Smooth muscle cell (in vitro differentiated cells): ENCODE measurements around the gene DSC1. TPM values are rescaled to one million over a fixed set of nuclear protein-coding genes. Genes with fewer than 3 reads are reported as not detected.

Experiments
- DNase-seq: peaks from one replicate; lab custom pipeline; 2025; ENCODE audit not compliant: unreplicated experiment; lab: John Stamatoyannopoulos, UW
- H2AFZ ChIP-seq: fragments of 200-600 bp; sonication (generic); 2 replicates; pipeline ENCODE4 v1.6.0; 2016; ENCODE audit warnings: antibody characterized with exemption, low read depth, mild to moderate bottlenecking
- H3F3A ChIP-seq: fragments of 200-600 bp; sonication (generic); 2 replicates; pipeline ENCODE4 v1.6.0; 2017; ENCODE audit warnings: antibody characterized with exemption, low read depth
- H3K27ac ChIP-seq: fragments of 200-600 bp; sonication (generic); 2 replicates; pipeline ENCODE4 v1.5.1; 2016; ENCODE audit warnings: low read depth, mild to moderate bottlenecking
- H3K27me3 ChIP-seq: fragments of 200-600 bp; sonication (generic); 2 replicates; pipeline ENCODE4 v1.6.1; 2016; ENCODE audit warnings: low read depth, mild to moderate bottlenecking
- H3K36me3 ChIP-seq: fragments of 200-600 bp; sonication (generic); 2 replicates; pipeline ENCODE4 v1.5.1; 2016; ENCODE audit warnings: low read depth
- H3K4me1 ChIP-seq: fragments of 200-600 bp; sonication (generic); 2 replicates; pipeline ENCODE4 v1.5.1; 2016; ENCODE audit warnings: low read depth
- H3K4me2 ChIP-seq: fragments of 200-600 bp; sonication (generic); 2 replicates; pipeline ENCODE4 v1.6.0; 2016; ENCODE audit warnings: mild to moderate bottlenecking
- H3K4me3 ChIP-seq: fragments of 200-600 bp; sonication (generic); 2 replicates; pipeline ENCODE4 v1.5.1; 2016; ENCODE audit warnings: mild to moderate bottlenecking
- H3K79me2 ChIP-seq: fragments of 200-600 bp; sonication (generic); 2 replicates; pipeline ENCODE4 v1.6.0; 2016; ENCODE audit warnings: low read depth, mild to moderate bottlenecking
- H3K9ac ChIP-seq: fragments of 200-600 bp; sonication (generic); 2 replicates; pipeline ENCODE4 v1.6.0; 2016; ENCODE audit warnings: low read depth
- H3K9me3 ChIP-seq: fragments of 200-600 bp; sonication (generic); replicated peaks from 2 replicates; pipeline ENCODE4 v1.5.1; 2016; ENCODE audit warnings: low read depth
- H4K20me1 ChIP-seq: fragments of 200-600 bp; sonication (generic); 2 replicates; pipeline ENCODE4 v1.6.0; 2016; ENCODE audit warnings: low read depth
- WGBS: methylation state at CpG from one replicate; pipeline ENCODE4 v1.1.7; 2016; ENCODE audit warnings: low lambda C conversion rate; 5-methylcytosine and 5-hydroxymethylcytosine counted together
- polyA plus RNA-seq: library from polyadenylated mRNA; unstranded; fragments of >200 nt; fragmentation: Nextera tagmentation; extraction: Ambion mirVana; gene quantifications from 2 replicates; pipeline ENCODE4 v1.2.1, GENCODE V29; 2016
- total RNA-seq: library from RNA; depleted of rRNA; stranded (reverse); fragments of >200 nt; gene quantifications from 2 replicates; pipeline ENCODE4 v1.2.3, GENCODE V29; 2014
- TF ChIP-seq, protein P1 (sequence below): fragments of 200-600 bp; sonication (generic); IDR thresholded peaks from 2 replicates; pipeline ENCODE4 v1.5.1; 2017; ENCODE audit warnings: borderline replicate concordance, mild to moderate bottlenecking, antibody characterized with exemption; ENCODE audit not compliant: insufficient read depth, poor library complexity, severe bottlenecking

Gene DSC1
- total and polyA plus RNA-seq, 2 experiments from 2014 or later = 5.0 to 54.7 TPM

DNA sequence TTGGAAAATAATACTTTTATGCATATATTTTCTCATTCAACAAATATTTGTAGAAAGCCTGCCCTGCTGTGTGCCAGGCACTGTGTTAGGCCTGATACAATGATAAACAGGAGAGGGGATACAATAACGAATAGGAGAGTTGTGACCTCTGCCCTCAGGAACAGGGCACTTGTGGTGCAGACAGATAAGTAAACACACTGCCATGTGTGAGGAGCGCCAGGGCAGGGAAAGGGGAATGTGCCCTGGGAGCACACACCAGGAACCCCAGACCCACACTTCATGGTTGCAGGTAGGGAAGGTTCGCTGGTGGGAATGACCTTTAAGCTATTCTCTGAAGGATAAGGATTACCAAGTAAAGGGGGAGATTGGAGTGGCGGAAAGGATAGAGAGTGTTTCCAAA, 42.2 kb upstream of the DSC1 start:
- Histone ChIP-seq H3K4me2 (no peak overlapping the region), H3K4me1 (peaks cover 11% of the 10 kb centered on the region), H3K27ac (peak overlapping the region; percentile 33), H3K9ac (no peak overlapping the region), H3K4me3 (no peak overlapping the region), H3K36me3 (no peaks in the 10 kb centered on the region), H3K27me3 (no peaks in the 10 kb centered on the region), H3F3A (peaks cover 8% of the 10 kb centered on the region), H2AFZ (no peak overlapping the region), H4K20me1 (no peaks in the 10 kb centered on the region), H3K79me2 (no peaks in the 10 kb centered on the region), H3K9me3 (no peaks in the 10 kb centered on the region)
- TF ChIP-seq, protein P1, sequence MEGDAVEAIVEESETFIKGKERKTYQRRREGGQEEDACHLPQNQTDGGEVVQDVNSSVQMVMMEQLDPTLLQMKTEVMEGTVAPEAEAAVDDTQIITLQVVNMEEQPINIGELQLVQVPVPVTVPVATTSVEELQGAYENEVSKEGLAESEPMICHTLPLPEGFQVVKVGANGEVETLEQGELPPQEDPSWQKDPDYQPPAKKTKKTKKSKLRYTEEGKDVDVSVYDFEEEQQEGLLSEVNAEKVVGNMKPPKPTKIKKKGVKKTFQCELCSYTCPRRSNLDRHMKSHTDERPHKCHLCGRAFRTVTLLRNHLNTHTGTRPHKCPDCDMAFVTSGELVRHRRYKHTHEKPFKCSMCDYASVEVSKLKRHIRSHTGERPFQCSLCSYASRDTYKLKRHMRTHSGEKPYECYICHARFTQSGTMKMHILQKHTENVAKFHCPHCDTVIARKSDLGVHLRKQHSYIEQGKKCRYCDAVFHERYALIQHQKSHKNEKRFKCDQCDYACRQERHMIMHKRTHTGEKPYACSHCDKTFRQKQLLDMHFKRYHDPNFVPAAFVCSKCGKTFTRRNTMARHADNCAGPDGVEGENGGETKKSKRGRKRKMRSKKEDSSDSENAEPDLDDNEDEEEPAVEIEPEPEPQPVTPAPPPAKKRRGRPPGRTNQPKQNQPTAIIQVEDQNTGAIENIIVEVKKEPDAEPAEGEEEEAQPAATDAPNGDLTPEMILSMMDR = no peak
- WGBS = 94% methylated on average over 4 of the region's 4 CpGs
- DNase-seq = no peak

DNA sequence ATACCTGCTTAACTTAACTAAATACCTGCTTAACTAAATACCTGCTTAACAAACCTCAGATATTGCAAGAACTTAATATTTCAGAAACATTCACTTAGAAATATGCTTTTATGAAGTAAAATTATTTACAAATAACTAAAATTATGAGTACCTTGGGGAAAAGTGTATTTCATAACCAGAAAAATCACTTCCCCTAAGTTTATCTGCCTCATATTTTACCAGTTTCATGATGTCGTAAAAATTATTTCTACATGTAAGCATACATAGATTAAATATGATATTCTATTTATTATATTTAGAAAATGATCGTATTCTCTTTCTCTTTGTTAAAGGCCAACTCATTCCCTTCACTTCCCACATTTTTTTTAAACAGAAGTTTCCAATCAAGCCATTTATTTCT, 41.5 kb upstream of the DSC1 start:
- H3K4me1 ChIP-seq = peaks cover 6% of the 10 kb centered on the region
- 98% methylated on average over 2 of the region's 2 CpGs for WGBS
- no peak overlapping the region for H3K27ac ChIP-seq

DNA sequence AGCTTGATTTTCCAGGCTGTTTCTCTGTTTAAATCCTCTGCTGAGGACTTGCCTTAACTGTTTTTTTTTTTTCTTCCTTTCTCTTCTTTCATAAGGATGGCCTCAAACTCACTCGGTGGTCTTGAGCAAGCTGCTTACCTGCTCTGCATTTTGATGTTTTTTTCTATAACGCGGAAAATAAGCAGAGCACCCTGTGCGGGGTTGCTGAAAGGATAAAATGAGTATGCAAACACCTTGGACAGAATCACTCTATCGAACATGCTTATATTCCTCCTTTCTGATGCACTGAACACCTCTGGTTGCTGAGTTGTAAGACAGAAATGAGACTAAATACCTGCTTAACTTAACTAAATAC, 41.1 kb upstream of the DSC1 start:
- H3K4me2 ChIP-seq = peak overlapping the region; percentile 20
- peaks cover 5% of the 10 kb centered on the region for H3K4me1 ChIP-seq
- peaks cover 8% of the 10 kb centered on the region for H3F3A ChIP-seq
- no peak overlapping the region for H3K27ac ChIP-seq
- TF ChIP-seq, protein P1 = no peak
- no peaks in the 10 kb centered on the region for H4K20me1 ChIP-seq
- no peaks in the 10 kb centered on the region for H3K27me3 ChIP-seq
- H3K9me3 ChIP-seq = no peaks in the 10 kb centered on the region
- H3K4me3 ChIP-seq = no peak overlapping the region
- no peaks in the 10 kb centered on the region for H3K79me2 ChIP-seq
- H3K9ac ChIP-seq = no peak overlapping the region
- no peak overlapping the region for H2AFZ ChIP-seq
- no peak for DNase-seq
- no peaks in the 10 kb centered on the region for H3K36me3 ChIP-seq
- WGBS = 86% methylated on average over 5 of the region's 5 CpGs

More for the DNA sequence above, 41.5 kb upstream of the DSC1 start:
- Histone ChIP-seq H3K4me3 (no peak overlapping the region), H3K27me3 (no peaks in the 10 kb centered on the region), H2AFZ (no peak overlapping the region), H3K79me2 (no peaks in the 10 kb centered on the region), H4K20me1 (no peaks in the 10 kb centered on the region), H3K9ac (no peak overlapping the region), H3K9me3 (no peaks in the 10 kb centered on the region), H3K4me2 (peak overlapping the region; percentile 20), H3K36me3 (no peaks in the 10 kb centered on the region), H3F3A (peaks cover 8% of the 10 kb centered on the region)
- no peak for DNase-seq
- TF ChIP-seq, protein P1 = no peak

DNA sequence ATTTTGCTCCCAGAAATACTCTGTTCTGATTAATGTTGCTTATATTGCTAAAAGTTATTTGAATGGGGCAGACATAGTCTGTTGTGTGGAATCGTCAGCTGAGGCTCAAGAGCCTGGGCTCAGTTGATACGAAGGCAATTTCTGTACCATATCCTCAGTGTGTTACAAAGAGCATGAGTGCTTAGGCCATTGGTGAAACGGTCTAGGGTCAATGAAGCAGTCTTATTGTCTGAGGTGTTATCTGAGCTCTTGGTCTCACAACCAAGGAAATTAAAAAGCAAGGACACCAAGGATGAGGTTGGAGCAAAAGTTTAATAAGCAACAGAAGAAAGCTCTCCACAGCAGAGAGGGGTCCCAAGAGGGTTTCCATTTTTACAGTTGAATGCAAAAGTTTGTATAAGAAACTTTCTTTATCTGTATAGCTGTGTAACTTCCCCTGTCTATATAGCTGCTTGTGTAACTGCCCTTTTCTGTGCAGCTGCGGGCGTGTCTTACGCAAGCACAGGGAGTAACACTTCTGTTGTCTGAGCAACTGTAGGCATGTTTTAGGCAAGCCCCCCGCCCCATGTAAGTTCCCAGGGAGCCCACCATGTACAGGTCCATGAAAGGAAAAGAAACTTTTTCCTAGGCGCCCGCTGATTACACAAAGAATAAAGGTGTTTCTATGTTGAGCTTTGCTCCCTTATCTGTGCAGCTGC, 40.6 kb upstream of the DSC1 start:
- TF ChIP-seq, protein P1 = no peak

More for the DNA sequence above, 40.6 kb upstream of the DSC1 start:
- Histone ChIP-seq H3K9ac (no peak overlapping the region), H3K27ac (no peak overlapping the region), H3F3A (peaks cover 8% of the 10 kb centered on the region), H3K27me3 (no peaks in the 10 kb centered on the region), H2AFZ (no peak overlapping the region), H4K20me1 (no peaks in the 10 kb centered on the region), H3K79me2 (no peaks in the 10 kb centered on the region), H3K4me2 (peak overlapping the region; percentile 20), H3K4me3 (no peak overlapping the region), H3K4me1 (peaks cover 5% of the 10 kb centered on the region), H3K9me3 (no peaks in the 10 kb centered on the region), H3K36me3 (no peaks in the 10 kb centered on the region)
- no peak for DNase-seq
- WGBS = 73% methylated on average over 9 of the region's 9 CpGs
